Astrocyte (in vitro differentiated cells and primary cell): ENCODE data around the gene ADAMTSL2. TPM values are rescaled to one million over a fixed set of nuclear protein-coding genes. Genes with fewer than 3 reads are reported as not detected.

Experiments
- DNase-seq: peaks from one replicate; pipeline ENCODE4 v3.0.0-alpha.2; 2010; ENCODE audit warnings: low read depth
- FAIRE-seq: peaks from 2 replicates; lab custom pipeline; 2011; peaks lifted over from hg19 to GRCh38; lab: Jason Lieb, UNC
- H2AFZ ChIP-seq: 2 replicates; pipeline ENCODE4 v1.6.0; 2012; ENCODE audit warnings: low read depth, low read length, inconsistent platforms
- H3K27ac ChIP-seq: 2 replicates; pipeline ENCODE4 v1.5.1; 2011; ENCODE audit warnings: low read depth, low read length, inconsistent platforms
- H3K27me3 ChIP-seq: 2 replicates; pipeline ENCODE4 v1.6.0; 2011; ENCODE audit warnings: low read length, inconsistent platforms; ENCODE audit not compliant: insufficient read depth
- H3K36me3 ChIP-seq: 2 replicates; pipeline ENCODE4 v1.5.1; 2011; ENCODE audit warnings: low read length, inconsistent platforms; ENCODE audit not compliant: insufficient read depth
- H3K4me1 ChIP-seq: 2 replicates; pipeline ENCODE4 v1.5.1; 2011; ENCODE audit warnings: low read length, inconsistent platforms; ENCODE audit not compliant: insufficient read depth
- H3K4me2 ChIP-seq: 2 replicates; pipeline ENCODE4 v1.6.0; 2012; ENCODE audit warnings: low read length, inconsistent platforms
- H3K4me3 ChIP-seq: 2 replicates; pipeline ENCODE4 v1.5.1; 2011; ENCODE audit warnings: low read depth, mild to moderate bottlenecking, low read length, inconsistent platforms; ENCODE audit not compliant: insufficient read depth
- H3K79me2 ChIP-seq: 2 replicates; pipeline ENCODE4 v1.6.0; 2012; ENCODE audit warnings: mild to moderate bottlenecking, low read length, inconsistent platforms; ENCODE audit not compliant: insufficient read depth
- H3K9ac ChIP-seq: 2 replicates; pipeline ENCODE4 v1.6.0; 2012; ENCODE audit warnings: mild to moderate bottlenecking, low read length, inconsistent platforms
- H3K9me3 ChIP-seq: 2 replicates; pipeline ENCODE4 v1.5.1; 2012; ENCODE audit warnings: low read depth, mild to moderate bottlenecking, low read length, inconsistent platforms; ENCODE audit not compliant: insufficient read depth
- H4K20me1 ChIP-seq: 2 replicates; pipeline ENCODE4 v1.6.0; 2012; ENCODE audit warnings: low read length, inconsistent platforms; ENCODE audit not compliant: insufficient read depth
- H3K27ac Mint-ChIP-seq: one replicate; pipeline ENCODE4 v1.8.0; 2021; ENCODE audit warnings: mild to moderate bottlenecking, mixed read lengths; ENCODE audit not compliant: unreplicated experiment
- H3K27me3 Mint-ChIP-seq: one replicate; pipeline ENCODE4 v1.8.0; 2021; ENCODE audit warnings: low read depth, mixed read lengths; ENCODE audit not compliant: unreplicated experiment
- H3K36me3 Mint-ChIP-seq: one replicate; pipeline ENCODE4 v1.8.0; 2021; ENCODE audit warnings: low read depth, mixed read lengths; ENCODE audit not compliant: unreplicated experiment
- H3K4me1 Mint-ChIP-seq: one replicate; pipeline ENCODE4 v1.8.0; 2021; ENCODE audit warnings: low read depth, mixed read lengths; ENCODE audit not compliant: unreplicated experiment
- H3K4me3 Mint-ChIP-seq: one replicate; pipeline ENCODE4 v1.8.0; 2021; ENCODE audit warnings: mild to moderate bottlenecking, moderate library complexity, mixed read lengths; ENCODE audit not compliant: unreplicated experiment
- H3K9me3 Mint-ChIP-seq: one replicate; pipeline ENCODE4 v1.8.0; 2021; ENCODE audit warnings: mild to moderate bottlenecking, mixed read lengths; ENCODE audit not compliant: unreplicated experiment
- CTCF ChIP-seq: IDR thresholded peaks from 2 replicates; pipeline ENCODE4 v1.5.1; 2011; ENCODE audit warnings: low read depth, mild to moderate bottlenecking, inconsistent platforms, low read length, moderate library complexity; ENCODE audit not compliant: insufficient read depth
- EZH2 ChIP-seq: IDR thresholded peaks from 2 replicates; pipeline ENCODE4 v1.6.1; 2012; ENCODE audit warnings: mild to moderate bottlenecking, low read length, inconsistent platforms; ENCODE audit not compliant: insufficient read depth
- total RNA-seq: library from RNA; stranded (reverse); gene quantifications from 2 replicates; pipeline ENCODE4 v1.2.1, GENCODE V29; 2021

The ADAMTSL2 gene
- total RNA-seq, 1 donor from 2014 or later, result 0.52 TPM

DNA sequence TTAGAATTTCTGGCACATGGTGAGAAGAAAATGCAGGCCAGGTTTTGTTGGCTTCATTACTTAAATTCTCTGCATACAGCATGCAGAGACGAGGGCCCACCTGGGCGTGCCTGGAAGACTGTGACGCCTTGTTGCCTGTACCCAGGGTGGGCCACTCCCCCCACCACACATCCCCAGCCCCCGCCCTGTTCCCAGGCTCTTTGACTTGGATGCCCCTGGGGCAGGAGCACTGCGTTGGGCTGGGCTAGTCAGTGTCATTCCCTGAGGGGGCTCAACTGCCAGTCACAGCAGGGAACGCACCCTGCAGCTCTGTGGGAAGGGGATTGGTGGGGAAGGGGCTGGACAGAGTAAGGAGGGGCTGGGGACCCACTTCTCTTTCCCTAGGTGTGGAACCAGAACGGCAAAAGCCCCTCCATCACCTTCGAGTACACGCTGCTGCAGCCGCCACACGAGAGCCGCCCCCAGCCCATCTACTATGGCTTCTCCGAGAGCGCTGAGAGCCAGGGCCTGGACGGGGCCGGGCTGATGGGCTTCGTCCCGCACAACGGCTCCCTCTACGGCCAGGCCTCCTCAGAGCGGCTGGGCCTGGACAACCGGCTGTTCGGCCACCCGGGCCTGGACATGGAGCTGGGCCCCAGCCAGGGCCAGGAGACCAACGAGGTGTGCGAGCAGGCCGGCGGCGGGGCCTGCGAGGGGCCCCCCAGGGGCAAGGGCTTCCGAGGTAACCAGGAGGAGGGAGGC is 19.6 kb downstream of the ADAMTSL2 start:
- Histone ChIP-seq H3K27ac (no peak overlapping the region), H3K4me2 (no peak overlapping the region), H3K4me3 (no peak overlapping the region), H2AFZ (no peak overlapping the region), H3K9ac (no peak overlapping the region), H4K20me1 (no peaks in the 10 kb centered on the region), H3K79me2 (no peaks in the 10 kb centered on the region), H3K36me3 (no peaks in the 10 kb centered on the region), H3K27me3 (peaks cover 8% of the 10 kb centered on the region), H3K9me3 (no peaks in the 10 kb centered on the region), H3K4me1 (peaks cover 18% of the 10 kb centered on the region)
- Mint-ChIP-seq H3K27ac (no peak overlapping the region), H3K4me1 (peaks cover 19% of the 10 kb centered on the region), H3K27me3 (peaks cover 37% of the 10 kb centered on the region), H3K36me3 (peaks cover 2% of the 10 kb centered on the region), H3K4me3 (no peak overlapping the region), H3K9me3 (no peaks in the 10 kb centered on the region)
- TF ChIP-seq EZH2 (no peak), CTCF (no peak)
- no peak for FAIRE-seq
- no peak for DNase-seq

DNA sequence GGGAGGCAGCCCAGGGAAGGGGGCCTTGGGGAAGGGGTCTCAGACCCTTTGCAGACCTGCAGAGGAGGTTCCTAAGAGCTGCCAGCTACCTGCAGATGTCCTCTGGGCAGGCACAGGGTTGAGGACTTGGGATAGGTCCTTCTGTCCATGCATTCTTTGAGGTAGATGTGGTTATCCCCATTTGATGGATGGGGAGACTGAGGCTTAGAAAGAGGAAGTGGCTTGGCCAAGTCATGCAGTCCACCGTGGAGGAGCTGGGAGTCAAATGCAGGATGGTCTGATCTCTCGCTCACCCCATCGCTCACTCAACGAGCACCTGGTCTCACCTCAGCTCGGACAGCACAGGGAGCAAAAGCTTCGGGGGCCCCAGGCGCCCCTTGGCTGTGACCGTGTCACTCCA is 20.2 kb downstream of the ADAMTSL2 start:
- Histone ChIP-seq H3K4me1 (peaks cover 18% of the 10 kb centered on the region), H3K9me3 (no peaks in the 10 kb centered on the region), H3K27me3 (peaks cover 8% of the 10 kb centered on the region), H3K36me3 (no peaks in the 10 kb centered on the region), H3K27ac (no peak overlapping the region), H3K9ac (no peak overlapping the region), H2AFZ (no peak overlapping the region), H4K20me1 (no peaks in the 10 kb centered on the region), H3K4me3 (no peak overlapping the region), H3K4me2 (no peak overlapping the region), H3K79me2 (no peaks in the 10 kb centered on the region)
- Mint-ChIP-seq H3K4me3 (no peak overlapping the region), H3K36me3 (peaks cover 2% of the 10 kb centered on the region), H3K9me3 (no peaks in the 10 kb centered on the region), H3K27me3 (peaks cover 36% of the 10 kb centered on the region), H3K27ac (no peak overlapping the region), H3K4me1 (peaks cover 20% of the 10 kb centered on the region)
- DNase-seq, result no peak
- TF ChIP-seq EZH2 (no peak), CTCF (no peak)
- no peak for FAIRE-seq

- no peak overlapping the region for H3K4me3 Mint-ChIP-seq
- H3K79me2 ChIP-seq, result no peaks in the 10 kb centered on the region
- peaks cover 6% of the 10 kb centered on the region for H3K27me3 ChIP-seq
- no peak overlapping the region for H3K27ac ChIP-seq
- H3K4me1 ChIP-seq, result peaks cover 20% of the 10 kb centered on the region
- no peak overlapping the region for H3K4me3 ChIP-seq
- H3K4me1 Mint-ChIP-seq, result peaks cover 23% of the 10 kb centered on the region
- no peaks in the 10 kb centered on the region for H3K9me3 Mint-ChIP-seq
- H3K9ac ChIP-seq, result no peak overlapping the region
- no peaks in the 10 kb centered on the region for H3K36me3 ChIP-seq
- peaks cover 22% of the 10 kb centered on the region for H3K27me3 Mint-ChIP-seq
- no peak for FAIRE-seq
- H4K20me1 ChIP-seq, result no peaks in the 10 kb centered on the region
- no peak overlapping the region for H3K4me2 ChIP-seq
- peaks cover under 1% of the 10 kb centered on the region for H3K36me3 Mint-ChIP-seq
- TF ChIP-seq EZH2 (no peak), CTCF (no peak)
- no peak overlapping the region for H2AFZ ChIP-seq
- no peak for DNase-seq
- no peak overlapping the region for H3K27ac Mint-ChIP-seq
- no peaks in the 10 kb centered on the region for H3K9me3 ChIP-seq
Observed at GRCh38 chr9:133556354-133556753, 21.9 kb downstream of the ADAMTSL2 start.
